ENCODE results near the gene MEGF10.

MEGF10 gene

GRCh38 chr5:127429928-127430327 is 139.3 kb downstream of the MEGF10 start:
- DNase-seq (ENCODE audit: extremely low read depth, insufficient read length), result no peak
- no peaks in the 10 kb centered on the region for H3K27me3 ChIP-seq (replicated peaks; ENCODE audit: control insufficient read depth, insufficient read depth, low read length)
- TF ChIP-seq, protein P1, sequence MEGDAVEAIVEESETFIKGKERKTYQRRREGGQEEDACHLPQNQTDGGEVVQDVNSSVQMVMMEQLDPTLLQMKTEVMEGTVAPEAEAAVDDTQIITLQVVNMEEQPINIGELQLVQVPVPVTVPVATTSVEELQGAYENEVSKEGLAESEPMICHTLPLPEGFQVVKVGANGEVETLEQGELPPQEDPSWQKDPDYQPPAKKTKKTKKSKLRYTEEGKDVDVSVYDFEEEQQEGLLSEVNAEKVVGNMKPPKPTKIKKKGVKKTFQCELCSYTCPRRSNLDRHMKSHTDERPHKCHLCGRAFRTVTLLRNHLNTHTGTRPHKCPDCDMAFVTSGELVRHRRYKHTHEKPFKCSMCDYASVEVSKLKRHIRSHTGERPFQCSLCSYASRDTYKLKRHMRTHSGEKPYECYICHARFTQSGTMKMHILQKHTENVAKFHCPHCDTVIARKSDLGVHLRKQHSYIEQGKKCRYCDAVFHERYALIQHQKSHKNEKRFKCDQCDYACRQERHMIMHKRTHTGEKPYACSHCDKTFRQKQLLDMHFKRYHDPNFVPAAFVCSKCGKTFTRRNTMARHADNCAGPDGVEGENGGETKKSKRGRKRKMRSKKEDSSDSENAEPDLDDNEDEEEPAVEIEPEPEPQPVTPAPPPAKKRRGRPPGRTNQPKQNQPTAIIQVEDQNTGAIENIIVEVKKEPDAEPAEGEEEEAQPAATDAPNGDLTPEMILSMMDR (IDR thresholded peaks at IDR 0.05; ENCODE audit: insufficient read depth, low read length, poor library complexity, severe bottlenecking), result no peak

GRCh38 chr5:127430627-127431026 is 140.0 kb downstream of the MEGF10 start:
- H3K27me3 ChIP-seq (replicated peaks; ENCODE audit: control insufficient read depth, insufficient read depth, low read length), result no peaks in the 10 kb centered on the region
- TF ChIP-seq, protein P1 (IDR thresholded peaks at IDR 0.05; ENCODE audit: insufficient read depth, low read length, poor library complexity, severe bottlenecking), result no peak
- DNase-seq (ENCODE audit: extremely low read depth, insufficient read length), result no peak
- no peaks in the 10 kb centered on the region for H3K36me3 ChIP-seq (ENCODE audit: control insufficient read depth, insufficient read depth, low read length)
- H3K4me3 ChIP-seq (replicated peaks; ENCODE audit: low read depth, low read length), result no peak overlapping the region

More at GRCh38 chr5:127429928-127430327, 139.3 kb downstream of the MEGF10 start:
- H3K4me3 ChIP-seq (replicated peaks; ENCODE audit: low read depth, low read length), result no peak overlapping the region
- no peaks in the 10 kb centered on the region for H3K36me3 ChIP-seq (ENCODE audit: control insufficient read depth, insufficient read depth, low read length)

DNA sequence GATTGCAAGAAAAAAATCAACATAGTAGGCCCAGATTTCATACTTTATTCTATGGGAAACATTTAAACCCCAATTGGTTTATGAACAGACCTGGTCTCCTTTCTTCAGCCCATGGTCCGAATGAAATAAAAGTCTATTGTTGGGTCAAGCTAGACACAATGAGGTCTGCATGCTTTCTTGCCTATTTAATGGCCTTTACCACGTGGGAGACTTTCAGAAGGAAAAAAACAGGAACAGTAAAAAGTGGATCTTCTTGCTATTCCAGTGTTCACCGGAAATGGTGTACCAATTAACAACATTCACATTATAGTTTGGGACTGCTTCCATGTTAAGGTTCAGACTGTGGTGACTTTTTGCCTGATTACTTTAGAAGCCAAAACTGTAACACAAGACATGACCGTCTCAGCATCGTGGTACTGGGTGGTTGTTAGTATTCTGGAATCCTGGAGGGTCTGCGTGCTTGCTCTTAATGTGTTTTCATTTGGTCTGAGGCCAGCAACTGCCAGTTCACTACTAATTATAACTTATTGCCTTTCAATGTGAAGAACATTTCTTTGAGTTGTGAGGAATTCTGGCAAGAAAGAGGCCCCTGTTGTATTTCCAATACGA is 141.5 kb downstream of the MEGF10 start:
- H3K27me3 ChIP-seq (replicated peaks; ENCODE audit: control insufficient read depth, insufficient read depth, low read length), result no peaks in the 10 kb centered on the region
- TF ChIP-seq, protein P1 (IDR thresholded peaks at IDR 0.05; ENCODE audit: insufficient read depth, low read length, poor library complexity, severe bottlenecking), result no peak
- DNase-seq (ENCODE audit: extremely low read depth, insufficient read length), result no peak
- no peak overlapping the region for H3K4me3 ChIP-seq (replicated peaks; ENCODE audit: low read depth, low read length)
- no peaks in the 10 kb centered on the region for H3K36me3 ChIP-seq (ENCODE audit: control insufficient read depth, insufficient read depth, low read length)

- no peak overlapping the region for H3K4me3 ChIP-seq (replicated peaks; ENCODE audit: low read depth, low read length)
- no peaks in the 10 kb centered on the region for H3K27me3 ChIP-seq (replicated peaks; ENCODE audit: control insufficient read depth, insufficient read depth, low read length)
- TF ChIP-seq, protein P1 (IDR thresholded peaks at IDR 0.05; ENCODE audit: insufficient read depth, low read length, poor library complexity, severe bottlenecking), result no peak
- no peak for DNase-seq (ENCODE audit: extremely low read depth, insufficient read length)
- H3K36me3 ChIP-seq (ENCODE audit: control insufficient read depth, insufficient read depth, low read length), result no peaks in the 10 kb centered on the region
Observed at GRCh38 chr5:127433526-127433925, 142.9 kb downstream of the MEGF10 start.

GRCh38 chr5:127434588-127434987 is 144.0 kb downstream of the MEGF10 start:
- no peak overlapping the region for H3K4me3 ChIP-seq (replicated peaks; ENCODE audit: low read depth, low read length)
- DNase-seq (ENCODE audit: extremely low read depth, insufficient read length), result no peak
- no peaks in the 10 kb centered on the region for H3K36me3 ChIP-seq (ENCODE audit: control insufficient read depth, insufficient read depth, low read length)
- TF ChIP-seq, protein P1 (IDR thresholded peaks at IDR 0.05; ENCODE audit: insufficient read depth, low read length, poor library complexity, severe bottlenecking), result no peak
- H3K27me3 ChIP-seq (replicated peaks; ENCODE audit: control insufficient read depth, insufficient read depth, low read length), result no peaks in the 10 kb centered on the region

DNA sequence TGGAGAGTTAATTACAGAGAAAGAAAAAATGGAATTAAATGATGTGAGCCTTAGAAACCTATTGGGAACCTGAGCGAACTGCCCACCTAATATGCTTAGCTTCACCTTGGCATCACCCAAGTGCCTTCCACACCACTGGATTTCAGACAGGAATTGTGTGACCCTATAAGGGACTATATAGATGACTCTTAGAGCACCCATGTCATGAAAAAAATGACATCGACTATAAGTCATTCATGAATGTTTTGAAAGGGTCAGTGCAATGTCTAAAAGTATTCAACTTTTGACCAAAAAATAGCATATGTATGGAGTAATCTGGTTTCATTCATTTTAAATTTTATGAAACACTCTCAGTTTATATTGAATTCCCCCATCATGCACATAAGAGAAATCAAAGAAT is 145.2 kb downstream of the MEGF10 start:
- DNase-seq (ENCODE audit: extremely low read depth, insufficient read length), result no peak
- TF ChIP-seq, protein P1 (IDR thresholded peaks at IDR 0.05; ENCODE audit: insufficient read depth, low read length, poor library complexity, severe bottlenecking), result no peak
- H3K27me3 ChIP-seq (replicated peaks; ENCODE audit: control insufficient read depth, insufficient read depth, low read length), result no peaks in the 10 kb centered on the region
- H3K4me3 ChIP-seq (replicated peaks; ENCODE audit: low read depth, low read length), result no peak overlapping the region
- H3K36me3 ChIP-seq (ENCODE audit: control insufficient read depth, insufficient read depth, low read length), result no peaks in the 10 kb centered on the region

All from GM06990 (cell line).